HEK293 (cell line): Measurements from ENCODE around the gene ZNF227.

Experiments
- ATF2 ChIP-seq: fragments of 450-650 bp; formaldehyde crosslinking; IDR thresholded peaks from 2 replicates; pipeline ENCODE4 v1.5.1; 2016; ENCODE audit warnings: missing biosample characterization, missing genetic modification characterization, low read depth
- CTCF ChIP-seq: fragments of 450-650 bp; formaldehyde crosslinking; IDR thresholded peaks from 2 replicates; pipeline ENCODE4 v1.5.1; 2016; ENCODE audit warnings: missing biosample characterization, missing genetic modification characterization

DNA sequence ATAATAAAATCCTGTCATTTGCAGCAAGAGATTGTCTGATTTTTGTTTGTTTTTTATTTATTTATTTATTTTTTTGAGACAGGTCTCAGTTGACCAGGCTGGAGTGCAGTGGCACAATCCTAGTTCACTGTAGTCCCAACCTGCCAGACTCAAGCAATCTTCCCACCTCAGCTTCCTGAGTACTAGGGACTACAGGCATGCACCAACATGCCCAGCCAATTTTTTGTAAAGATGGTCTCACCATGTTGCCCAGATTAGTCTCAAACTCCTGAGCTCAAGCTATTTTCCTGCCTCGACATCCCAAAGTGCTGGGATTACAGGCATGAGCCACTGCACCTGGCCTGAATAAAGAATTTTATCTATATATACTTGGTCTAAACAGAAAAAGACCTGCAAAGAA is 65.0 kb downstream of the ZNF227 start:
- TF ChIP-seq CTCF (tag by site-specific recombination), result no peak
- no peak for TF ChIP-seq ATF2 (tag by site-specific recombination)
